Activated naive CD4-positive, alpha-beta T cell treated with anti-CD3 and anti-CD28 coated beads, Interleukin-2, amount 50 U/mL, for 72 hours (primary cell): Measurements from ENCODE around the gene SPATA31D3. TPM values are rescaled to one million over a fixed set of nuclear protein-coding genes. Genes with fewer than 3 reads are reported as not detected.
"Not testable (repeated sequence)": the region's sequence is repeated elsewhere in the genome, so short reads cannot be mapped to it uniquely, and the experiment has no call there.

Experiments used
- ATAC-seq, 2 donors: fragments of 150-1000 bp; cut with Tn5 transposase; 2 replicates each; pipeline ENCODE4 v1.10.0; 2021; ENCODE audit warnings: mild to moderate bottlenecking in 2 of 2, moderate library complexity in 2 of 2
- DNase-seq, 2 donors: peaks; one replicate each; pipeline ENCODE4 v3.0.0; 2021 to 2022; ENCODE audit warnings: low spot score in 2 of 2
- H3K27ac Mint-ChIP-seq, 2 donors: one replicate each; pipeline ENCODE4 v1.8.0; 2022; ENCODE audit warnings: mild to moderate bottlenecking in 2 of 2, mixed read lengths in 2 of 2
- H3K36me3 Mint-ChIP-seq, 2 donors: one replicate each; pipeline ENCODE4 v1.8.0; 2022; ENCODE audit warnings: mixed read lengths in 2 of 2
- H3K9me3 Mint-ChIP-seq, 2 donors: one replicate each; pipeline ENCODE4 v1.8.0; 2022; ENCODE audit warnings: mixed read lengths in 2 of 2
- total RNA-seq, 2 donors: library from RNA; stranded (reverse); gene quantifications; one replicate each; pipeline ENCODE4 v1.2.3, GENCODE V29; 2022

The SPATA31D3 gene
- not detected for total RNA-seq

GRCh38 chr9:81943393-81943792 lies at the start of gene SPATA31D3:
Gene SPATA31D3 (plus strand): TSS chr9:81943500. CDS start chr9:81943586, 86 bp downstream.
- H3K9me3 Mint-ChIP-seq, H3K36me3 Mint-ChIP-seq, DNase-seq, H3K27ac Mint-ChIP-seq, ATAC-seq: not testable (repeated sequence)

- no peaks in the 10 kb centered on the region for H3K36me3 Mint-ChIP-seq
- peaks cover 0 to 8% of the 10 kb centered on the region in 2 donors for H3K9me3 Mint-ChIP-seq
- DNase-seq (no peak), ATAC-seq (no peak)
- H3K27ac Mint-ChIP-seq = no peak overlapping the region
Observed at GRCh38 chr9:81893929-81894328, 49.4 kb upstream of the SPATA31D3 start.

GRCh38 chr9:81894891-81895290 lies 48.4 kb upstream of the SPATA31D3 start:
- H3K27ac Mint-ChIP-seq = no peak overlapping the region
- no peaks in the 10 kb centered on the region for H3K36me3 Mint-ChIP-seq
- DNase-seq (no peak), ATAC-seq (no peak)
- H3K9me3 Mint-ChIP-seq = peaks cover 0 to 8% of the 10 kb centered on the region in 2 donors

DNA sequence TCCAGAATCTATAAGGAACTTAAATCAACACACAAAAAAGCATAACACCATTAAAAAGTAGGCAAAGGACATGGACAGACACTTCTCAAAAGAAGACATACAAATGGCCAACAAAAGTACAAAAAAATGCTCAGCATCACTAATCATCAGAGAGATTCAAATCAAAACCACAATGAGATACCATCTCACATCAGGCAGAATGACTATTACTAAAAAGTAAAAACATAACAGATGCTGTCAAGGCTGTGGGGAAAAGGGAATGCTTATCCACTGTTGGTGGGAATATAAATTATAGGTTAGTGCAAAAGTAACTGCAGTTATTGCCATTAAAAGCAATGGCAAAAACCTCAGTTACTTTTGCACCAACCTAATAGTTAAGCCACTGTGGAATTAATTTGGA lies 47.2 kb upstream of the SPATA31D3 start:
- H3K36me3 Mint-ChIP-seq = no peaks in the 10 kb centered on the region
- DNase-seq = no peak
- peaks cover 0 to 8% of the 10 kb centered on the region in 2 donors for H3K9me3 Mint-ChIP-seq

GRCh38 chr9:81898851-81899250 lies 44.4 kb upstream of the SPATA31D3 start:
- Mint-ChIP-seq H3K27ac (no peak overlapping the region), H3K36me3 (no peaks in the 10 kb centered on the region), H3K9me3 (peaks cover 0 to 8% of the 10 kb centered on the region in 2 donors)
- ATAC-seq = no peak
- DNase-seq = no peak

More for the DNA sequence above, 47.2 kb upstream of the SPATA31D3 start:
- H3K27ac Mint-ChIP-seq = no peak overlapping the region
- ATAC-seq = no peak

GRCh38 chr9:81902196-81902595 lies 41.1 kb upstream of the SPATA31D3 start:
- Mint-ChIP-seq H3K27ac (no peak overlapping the region), H3K9me3 (peaks cover 0 to 8% of the 10 kb centered on the region in 2 donors), H3K36me3 (no peaks in the 10 kb centered on the region)
- ATAC-seq (no peak), DNase-seq (no peak)

GRCh38 chr9:81902626-81903025 lies 40.7 kb upstream of the SPATA31D3 start:
- no peaks in the 10 kb centered on the region for H3K36me3 Mint-ChIP-seq

DNA sequence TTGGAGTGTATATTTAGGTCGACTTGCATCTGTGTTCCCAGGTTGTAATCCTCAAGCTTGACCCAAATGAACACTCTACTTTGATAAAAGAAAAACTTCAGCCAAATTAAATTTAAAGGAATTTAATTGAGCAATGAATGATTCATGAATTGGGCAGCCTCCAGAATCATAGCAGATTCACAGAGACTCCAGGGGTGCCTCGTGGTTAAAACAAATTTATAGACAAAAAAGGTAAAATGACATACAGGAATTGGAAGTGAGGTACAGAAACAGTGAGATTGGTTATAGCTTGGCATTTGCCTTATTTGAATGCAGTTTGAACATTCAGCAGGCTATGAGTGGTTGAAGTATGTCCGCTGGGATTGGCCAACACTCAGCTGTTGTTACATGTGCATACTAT lies 36.6 kb upstream of the SPATA31D3 start:
- no peak for DNase-seq
- Mint-ChIP-seq H3K36me3 (no peaks in the 10 kb centered on the region), H3K9me3 (peaks cover 0 to 4% of the 10 kb centered on the region in 2 donors), H3K27ac (no peak overlapping the region)
- no peak for ATAC-seq

More at GRCh38 chr9:81902626-81903025, 40.7 kb upstream of the SPATA31D3 start:
- Mint-ChIP-seq H3K27ac (no peak overlapping the region), H3K9me3 (peaks cover 0 to 8% of the 10 kb centered on the region in 2 donors)
- ATAC-seq (no peak), DNase-seq (no peak)

DNA sequence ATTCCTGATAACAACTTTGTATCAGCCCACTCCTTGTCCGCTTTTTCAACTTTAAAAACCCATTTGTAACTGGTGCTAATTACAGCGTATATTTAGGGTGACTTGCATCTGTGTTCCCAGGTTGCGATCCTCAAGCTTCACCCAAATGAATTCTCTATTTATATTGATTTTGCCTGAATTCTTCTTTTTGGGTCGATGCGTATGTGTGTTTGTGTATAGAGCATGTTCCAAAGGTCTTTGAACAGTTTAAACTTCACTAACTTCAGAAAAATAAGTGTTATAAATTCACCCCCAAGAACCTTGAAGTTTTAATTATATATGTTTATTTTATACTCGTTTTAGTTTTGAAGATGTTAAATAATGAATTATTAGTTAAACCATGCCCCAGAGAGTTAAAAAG lies 31.2 kb upstream of the SPATA31D3 start:
- peaks cover 9% of the 10 kb centered on the region in 2 donors for H3K9me3 Mint-ChIP-seq
- H3K36me3 Mint-ChIP-seq = peaks cover 0 to 6% of the 10 kb centered on the region in 2 donors
- no peak for DNase-seq
- no peak for ATAC-seq
- no peak overlapping the region for H3K27ac Mint-ChIP-seq

GRCh38 chr9:81915801-81916505 lies 27.3 kb upstream of the SPATA31D3 start:
- Mint-ChIP-seq H3K9me3 (peaks cover 9% of the 10 kb centered on the region in 2 donors), H3K27ac (no peak overlapping the region), H3K36me3 (peaks cover 0 to 6% of the 10 kb centered on the region in 2 donors)
- ATAC-seq (no peak), DNase-seq (no peak)

GRCh38 chr9:81918507-81918906 lies 24.8 kb upstream of the SPATA31D3 start:
- not testable (repeated sequence) for H3K27ac Mint-ChIP-seq, DNase-seq, H3K9me3 Mint-ChIP-seq, H3K36me3 Mint-ChIP-seq, ATAC-seq

DNA sequence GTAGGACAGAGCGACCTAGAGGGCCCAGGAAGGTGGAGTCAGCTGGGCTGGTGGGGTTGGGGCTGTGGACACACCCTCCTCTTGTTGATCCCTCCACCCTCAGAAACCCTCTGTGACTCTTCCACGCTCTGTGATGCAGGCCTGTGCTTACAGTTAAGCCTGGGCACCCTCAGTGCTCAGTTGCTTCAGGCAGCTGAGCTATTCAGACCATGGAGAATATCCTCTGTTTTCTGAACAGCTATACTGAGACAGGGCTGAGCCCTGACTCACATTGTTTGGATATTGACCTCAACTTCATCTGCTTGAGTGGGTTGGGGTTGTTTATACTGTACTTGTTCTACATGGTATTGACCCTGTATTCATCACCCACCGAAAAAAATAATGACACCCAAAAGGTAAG lies 15.0 kb upstream of the SPATA31D3 start, which contains the start of gene SPATA31D4:
Gene SPATA31D4 (plus strand): TSS at position 124 of the 400 bp plus-strand sequence. CDS start 86 bp downstream, at position 210.
- not testable (repeated sequence) for H3K9me3 Mint-ChIP-seq, ATAC-seq, H3K36me3 Mint-ChIP-seq, H3K27ac Mint-ChIP-seq, DNase-seq

DNA sequence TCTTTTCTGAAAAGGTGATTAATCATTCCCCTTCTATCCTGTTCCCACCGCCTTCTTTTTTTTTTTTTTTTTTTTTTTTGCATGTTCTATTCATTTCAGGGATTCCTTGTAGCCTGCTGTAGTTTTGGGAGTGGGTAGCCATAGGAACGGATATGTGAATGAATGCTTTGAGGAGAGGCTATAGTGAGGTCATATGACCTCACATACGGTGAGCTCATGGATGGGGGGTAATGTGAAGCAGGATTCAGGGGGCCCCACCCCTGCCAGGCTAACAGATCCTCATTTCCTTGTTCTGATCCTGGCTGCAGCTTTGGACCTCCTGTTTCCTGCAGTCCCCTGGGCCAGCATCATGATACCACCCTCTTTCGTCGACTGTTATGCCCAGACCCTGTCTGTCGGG lies 13.2 kb upstream of the SPATA31D3 start:
- not testable (repeated sequence) for H3K27ac Mint-ChIP-seq, ATAC-seq, H3K36me3 Mint-ChIP-seq, DNase-seq, H3K9me3 Mint-ChIP-seq

GRCh38 chr9:81933547-81933946 lies 9.8 kb upstream of the SPATA31D3 start:
- not testable (repeated sequence) for DNase-seq, H3K9me3 Mint-ChIP-seq, ATAC-seq, H3K27ac Mint-ChIP-seq, H3K36me3 Mint-ChIP-seq

GRCh38 chr9:81948650-81949049 lies 5.3 kb downstream of the SPATA31D3 start:
- peaks cover 2 to 12% of the 10 kb centered on the region in 2 donors for H3K9me3 Mint-ChIP-seq
- not testable (repeated sequence) for DNase-seq, H3K36me3 Mint-ChIP-seq, ATAC-seq, H3K27ac Mint-ChIP-seq

- H3K36me3 Mint-ChIP-seq = peaks cover 17 to 19% of the 10 kb centered on the region in 2 donors
Observed at GRCh38 chr9:81953096-81953495, 9.8 kb downstream of the SPATA31D3 start.

DNA sequence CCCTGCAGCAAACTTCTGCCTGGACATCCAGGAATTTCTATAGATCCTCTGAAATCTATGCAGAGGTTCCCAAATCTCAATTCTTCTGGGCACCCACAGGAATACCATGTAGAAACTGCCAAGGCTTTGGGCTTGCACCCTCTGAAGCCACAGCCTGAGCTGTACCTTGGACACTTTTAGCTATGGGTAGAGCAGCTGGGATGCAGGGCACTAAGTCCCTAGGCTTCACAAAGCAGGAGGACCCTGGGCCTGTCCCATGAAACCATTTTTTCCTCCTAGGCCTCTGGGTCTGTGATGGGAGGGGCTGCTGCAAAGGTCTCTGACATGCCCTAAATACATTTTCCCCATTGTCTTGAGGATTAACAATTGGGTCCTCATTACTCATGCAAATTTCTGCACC lies 12.3 kb downstream of the SPATA31D3 start:
- ATAC-seq (no peak), DNase-seq (no peak)
- H3K9me3 Mint-ChIP-seq = peaks cover 36 to 53% of the 10 kb centered on the region in 2 donors
- H3K27ac Mint-ChIP-seq = no peak overlapping the region
- peaks cover 17 to 19% of the 10 kb centered on the region in 2 donors for H3K36me3 Mint-ChIP-seq

More at GRCh38 chr9:81953096-81953495, 9.8 kb downstream of the SPATA31D3 start:
- DNase-seq (no peak), ATAC-seq (no peak)
- no peak overlapping the region for H3K27ac Mint-ChIP-seq
- H3K9me3 Mint-ChIP-seq = peaks cover 26 to 43% of the 10 kb centered on the region in 2 donors
